ENCODE data around the gene NOTCH4. TPM values are rescaled to one million over a fixed set of nuclear protein-coding genes. Genes with fewer than 3 reads are reported as not detected.

NOTCH4 gene
- total and polyA plus RNA-seq, 2 donors (not counting 3 experiments of a cell fraction or from before 2014, with no cell fraction given) = 41.7 to 114 TPM

DNA sequence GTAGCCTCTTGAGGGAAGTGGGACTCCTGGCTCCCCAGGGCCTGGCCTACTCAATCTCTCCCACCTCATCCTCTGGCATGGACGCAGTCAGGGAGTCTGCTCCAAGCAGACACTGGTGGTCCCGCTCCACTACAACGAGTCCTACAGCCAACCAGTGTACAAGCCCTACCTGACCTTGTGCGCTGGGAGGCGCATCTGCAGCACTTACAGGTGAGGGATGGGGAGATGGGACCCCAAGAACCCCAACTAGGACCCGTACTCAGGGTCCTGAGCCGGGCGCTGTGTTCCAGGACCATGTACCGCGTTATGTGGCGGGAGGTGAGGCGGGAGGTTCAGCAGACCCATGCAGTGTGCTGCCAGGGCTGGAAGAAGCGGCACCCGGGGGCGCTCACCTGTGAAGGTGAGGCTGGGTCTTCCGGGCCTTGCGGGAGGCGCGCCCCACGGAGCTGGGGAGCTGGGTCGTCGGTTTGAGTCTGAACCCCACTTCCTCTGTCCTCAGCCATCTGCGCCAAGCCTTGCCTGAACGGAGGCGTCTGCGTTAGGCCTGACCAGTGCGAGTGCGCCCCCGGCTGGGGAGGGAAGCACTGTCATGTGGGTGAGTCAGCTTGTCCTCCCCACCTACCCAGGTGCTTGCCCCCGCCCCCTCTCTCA is 57.3 kb downstream of the NOTCH4 start:
- FAIRE-seq = no peak
- Histone ChIP-seq H2AFZ (ENCODE audit: low read depth, low read length) (no peak overlapping the region), H3K4me3 (replicated peaks in 1 of 3; ENCODE audit: insufficient read depth in 1 of 3, low read depth in 1 of 3, low read length in 3 of 3) (no peak overlapping the region), H3K9me1 (replicated peaks; ENCODE audit: control insufficient read depth, extremely low read depth, insufficient read depth, low read length) (no peaks in the 10 kb centered on the region), H4K20me1 (replicated peaks; ENCODE audit: control insufficient read depth, extremely low read depth, insufficient read depth, low read length) (no peaks in the 10 kb centered on the region), H3K9ac (replicated peaks; ENCODE audit: extremely low read depth, insufficient read depth, low read length) (no peak overlapping the region), H3K27me3 (ENCODE audit: control insufficient read depth in 2 of 2, insufficient read depth in 2 of 2, low read length in 2 of 2) (no peaks in the 10 kb centered on the region), H3K9me3 (replicated peaks; ENCODE audit: control insufficient read depth, insufficient read depth, low read length) (no peaks in the 10 kb centered on the region), H3K4me2 (ENCODE audit: insufficient read depth, low read length) (no peak overlapping the region), H3K36me3 (ENCODE audit: control insufficient read depth in 2 of 2, extremely low read depth in 1 of 2, insufficient read depth in 2 of 2, low read length in 2 of 2) (peaks cover 7 to 21% of the 10 kb centered on the region in 2 experiments), H3K4me1 (ENCODE audit: control insufficient read depth, extremely low read depth, insufficient read depth, low read length) (no peaks in the 10 kb centered on the region), H3K79me2 (ENCODE audit: control insufficient read depth, insufficient read depth, low read length) (no peaks in the 10 kb centered on the region), H3K27ac (ENCODE audit: insufficient read depth, low read depth, low read length) (no peak overlapping the region)
- CTCF ChIA-PET = no interaction called here
- DNase-seq (ENCODE audit: low read depth, low spot score) = no peak
- no TSS peak for BruUV-seq (replicated peaks)
- POLR2A ChIA-PET = no interaction called here
- dilution Hi-C loops (cut with MboI; ENCODE audit: extremely low pct_ligation_motif_present, low sequenced_read_pairs) (no loop called here), intact Hi-C loops (cut with micrococcal nuclease) (no loop called here)
- no peak for TF ChIP-seq GATA2 (IDR thresholded peaks at IDR 0.05; ENCODE audit: insufficient read depth, insufficient read length, low read depth, low read length)
- TF ChIP-seq, protein P1, sequence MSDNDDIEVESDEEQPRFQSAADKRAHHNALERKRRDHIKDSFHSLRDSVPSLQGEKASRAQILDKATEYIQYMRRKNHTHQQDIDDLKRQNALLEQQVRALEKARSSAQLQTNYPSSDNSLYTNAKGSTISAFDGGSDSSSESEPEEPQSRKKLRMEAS (IDR thresholded peaks at IDR 0.05; ENCODE audit: insufficient read depth, insufficient read length) = no peak
- TF ChIP-seq JUN (IDR thresholded peaks at IDR 0.05; ENCODE audit: borderline replicate concordance, insufficient read depth, insufficient read length, low read depth) = no peak
- TF ChIP-seq POLR2A (IDR thresholded peaks at IDR 0.05; ENCODE audit: low read depth, low read length) = no peak

GRCh38 chr6:32164295-32164694 is 59.6 kb downstream of the NOTCH4 start, which contains the start of gene EGFL8:
Gene EGFL8, plus strand, starts transcription at chr6:32164595. Its CDS starts 1,571 bp downstream, at chr6:32166166.
- Histone ChIP-seq H3K9me1 (replicated peaks; ENCODE audit: control insufficient read depth, extremely low read depth, insufficient read depth, low read length) (no peaks in the 10 kb centered on the region), H3K36me3 (ENCODE audit: control insufficient read depth in 2 of 2, extremely low read depth in 1 of 2, insufficient read depth in 2 of 2, low read length in 2 of 2) (peaks cover 7 to 12% of the 10 kb centered on the region in 2 experiments), H3K9me3 (replicated peaks; ENCODE audit: control insufficient read depth, insufficient read depth, low read length) (no peaks in the 10 kb centered on the region), H3K4me3 (replicated peaks in 1 of 3; ENCODE audit: insufficient read depth in 1 of 3, low read depth in 1 of 3, low read length in 3 of 3) (no peak within 1 kb of the TSS), H3K9ac (replicated peaks; ENCODE audit: extremely low read depth, insufficient read depth, low read length) (no peak within 1 kb of the TSS), H3K79me2 (ENCODE audit: control insufficient read depth, insufficient read depth, low read length) (no peaks in the 10 kb centered on the region), H2AFZ (ENCODE audit: low read depth, low read length) (no peak within 1 kb of the TSS), H3K27me3 (ENCODE audit: control insufficient read depth in 2 of 2, insufficient read depth in 2 of 2, low read length in 2 of 2) (no peaks in the 10 kb centered on the region), H4K20me1 (replicated peaks; ENCODE audit: control insufficient read depth, extremely low read depth, insufficient read depth, low read length) (no peaks in the 10 kb centered on the region), H3K4me2 (ENCODE audit: insufficient read depth, low read length) (no peak within 1 kb of the TSS), H3K4me1 (ENCODE audit: control insufficient read depth, extremely low read depth, insufficient read depth, low read length) (no peaks in the 10 kb centered on the region), H3K27ac (ENCODE audit: insufficient read depth, low read depth, low read length) (no peak within 1 kb of the TSS)
- CTCF ChIA-PET = interaction anchor here (0.8 to 1.1 kb wide), 3 partner anchors 34 to 47 kb away, joined by 3 to 4 read pairs (median 4); partner anchors contain the start of gene FKBPL
- intact Hi-C loops (cut with micrococcal nuclease) = no loop called here
- POLR2A ChIA-PET = no interaction called here
- FAIRE-seq (no peak), DNase-seq (ENCODE audit: low read depth, low spot score) (no peak)
- BruUV-seq (replicated peaks) = no TSS peak
- dilution Hi-C loops (cut with MboI; ENCODE audit: extremely low pct_ligation_motif_present, low sequenced_read_pairs) = no loop called here
- TF ChIP-seq JUN (IDR thresholded peaks at IDR 0.05; ENCODE audit: borderline replicate concordance, insufficient read depth, insufficient read length, low read depth) (no peak), MYC (IDR thresholded peaks at IDR 0.05; ENCODE audit: low read depth, low read length) (no peak), EZH2 (IDR thresholded peaks at IDR 0.05; ENCODE audit: borderline replicate concordance, low read depth, low read length, severe bottlenecking) (no peak), GATA2 (IDR thresholded peaks at IDR 0.05; ENCODE audit: insufficient read depth, insufficient read length, low read depth, low read length) (no peak), POLR2A (IDR thresholded peaks at IDR 0.05; ENCODE audit: low read depth, low read length) (no peak), POLR2AphosphoS5 (IDR thresholded peaks at IDR 0.05; ENCODE audit: insufficient read depth, low read depth, low read length) (no peak)

Measured in endothelial cell of umbilical vein (primary cell).